Hematopoietic multipotent progenitor cell treated with erythropoietin and hydrocortisone succinate and interleukin-3 and kit ligand, for 4 days (in vitro differentiated cells): Measurements from ENCODE around the gene VIL1.

Experiments used
- DNase-seq: peaks from one replicate; pipeline ENCODE4 v3.0.0-alpha.2; 2015

Gene VIL1

GRCh38 chr2:218406949-218407618, 11.8 kb upstream of the VIL1 start:
- peak; percentile 96 for DNase-seq

GRCh38 chr2:218407717-218408116, 11.2 kb upstream of the VIL1 start:
- DNase-seq: peak; percentile 32

GRCh38 chr2:218418321-218418716, 604 bp upstream of the VIL1 start:
- no peak for DNase-seq

- no peak for DNase-seq
These were observed 800 bp downstream of the VIL1 start for GRCh38 chr2:218419630-218420216.

GRCh38 chr2:218421027-218421426, 2.1 kb downstream of the VIL1 start:
- no peak for DNase-seq

GRCh38 chr2:218422403-218423086, 3.6 kb downstream of the VIL1 start:
- DNase-seq: peak; percentile 79

GRCh38 chr2:218423584-218423983, 4.7 kb downstream of the VIL1 start:
- no peak for DNase-seq

GRCh38 chr2:218425531-218425930, 6.6 kb downstream of the VIL1 start:
- no peak for DNase-seq

- no peak for DNase-seq
These were observed 8.8 kb downstream of the VIL1 start for GRCh38 chr2:218427741-218428140.

- DNase-seq: no peak
These were observed 10.1 kb downstream of the VIL1 start for GRCh38 chr2:218428846-218429558.

- DNase-seq: peak; percentile 89
These were observed 11.2 kb downstream of the VIL1 start for GRCh38 chr2:218429911-218430692.

GRCh38 chr2:218430721-218431120, 11.8 kb downstream of the VIL1 start:
- no peak for DNase-seq

GRCh38 chr2:218431878-218432277, 13.0 kb downstream of the VIL1 start:
- DNase-seq: no peak

GRCh38 chr2:218432676-218433365, 13.9 kb downstream of the VIL1 start:
- DNase-seq: no peak

- DNase-seq: no peak
These were observed 15.5 kb downstream of the VIL1 start for GRCh38 chr2:218434456-218434855.

- DNase-seq: no peak
These were observed 16.4 kb downstream of the VIL1 start for GRCh38 chr2:218435003-218435982.

- no peak for DNase-seq
These were observed 18.1 kb downstream of the VIL1 start for GRCh38 chr2:218436992-218437391.

GRCh38 chr2:218437969-218438368, 19.0 kb downstream of the VIL1 start:
- no peak for DNase-seq

- no peak for DNase-seq
These were observed 19.7 kb downstream of the VIL1 start for GRCh38 chr2:218438596-218438995.

GRCh38 chr2:218444692-218445357, 25.9 kb downstream of the VIL1 start:
- DNase-seq: no peak
